GM23338 (cell line): ENCODE data around the gene ACD. TPM values are rescaled to one million over a fixed set of nuclear protein-coding genes. Genes with fewer than 3 reads are reported as not detected.
A peak's percentile ranks its signal among the peaks of the same experiment; 100 is the strongest.

Source experiments
- ATAC-seq: fragments of 200-7000 bp; cut with Tn5 transposase; 3 replicates; pipeline ENCODE4 v1.9.1; 2020
- DNase-seq: peaks from one replicate; pipeline ENCODE4 v3.0.0-alpha.2; 2015; ENCODE audit warnings: low spot score
- H2AFZ ChIP-seq: fragments of 200-600 bp; sonication (generic); 2 replicates; pipeline ENCODE4 v1.8.0; 2016; ENCODE audit warnings: antibody characterized with exemption, mild to moderate bottlenecking, moderate library complexity
- H3F3A ChIP-seq: fragments of 200-600 bp; sonication (generic); replicated peaks from 2 replicates; pipeline ENCODE4 v1.8.0; 2017; ENCODE audit warnings: antibody characterized with exemption, mixed run types, low read depth
- H3K27ac ChIP-seq: fragments of 200-600 bp; sonication (generic); 2 replicates; pipeline ENCODE4 v1.6.1; 2016; ENCODE audit warnings: low read depth
- H3K27me3 ChIP-seq: fragments of 200-600 bp; sonication (generic); 2 replicates; pipeline ENCODE4 v1.8.0; 2016; ENCODE audit warnings: mild to moderate bottlenecking, mixed run types, moderate library complexity; ENCODE audit not compliant: insufficient read depth
- H3K36me3 ChIP-seq: fragments of 200-600 bp; sonication (generic); 2 replicates; pipeline ENCODE4 v1.8.0; 2016; ENCODE audit warnings: mild to moderate bottlenecking; ENCODE audit not compliant: insufficient read depth
- H3K4me1 ChIP-seq: fragments of 200-600 bp; sonication (generic); 2 replicates; pipeline ENCODE4 v1.8.0; 2016; ENCODE audit warnings: mild to moderate bottlenecking, moderate library complexity; ENCODE audit not compliant: insufficient read depth
- H3K4me2 ChIP-seq: fragments of 200-600 bp; sonication (generic); 2 replicates; pipeline ENCODE4 v1.7.1; 2017; ENCODE audit warnings: mixed run types
- H3K4me3 ChIP-seq: fragments of 200-600 bp; sonication (generic); 2 replicates; pipeline ENCODE4 v1.6.1; 2016; ENCODE audit warnings: mixed run types
- H3K79me2 ChIP-seq: fragments of 200-600 bp; sonication (generic); replicated peaks from 2 replicates; pipeline ENCODE4 v1.8.0; 2017; ENCODE audit warnings: mild to moderate bottlenecking; ENCODE audit not compliant: insufficient read depth
- H3K9me2 ChIP-seq: fragments of 200-600 bp; sonication (generic); 2 replicates; pipeline ENCODE4 v1.8.0; 2017; ENCODE audit not compliant: insufficient read depth
- H4K20me1 ChIP-seq: fragments of 200-600 bp; sonication (generic); replicated peaks from 2 replicates; pipeline ENCODE4 v1.8.0; 2017; ENCODE audit warnings: mild to moderate bottlenecking; ENCODE audit not compliant: insufficient read depth
- H3K27ac Mint-ChIP-seq: 2 replicates; pipeline ENCODE4 v1.8.0; 2020; ENCODE audit warnings: inconsistent platforms, mild to moderate bottlenecking, moderate library complexity, mixed read lengths
- H3K27me3 Mint-ChIP-seq: 3 replicates; pipeline ENCODE4 v1.8.0; 2022; ENCODE audit warnings: low read depth, mild to moderate bottlenecking, moderate library complexity, mixed read lengths, inconsistent platforms; ENCODE audit not compliant: insufficient read depth, poor library complexity
- H3K36me3 Mint-ChIP-seq: 3 replicates; pipeline ENCODE4 v1.8.0; 2021; ENCODE audit warnings: low read depth, mild to moderate bottlenecking, inconsistent platforms, moderate library complexity, mixed read lengths
- H3K4me1 Mint-ChIP-seq: 3 replicates; pipeline ENCODE4 v1.8.0; 2020; ENCODE audit warnings: mild to moderate bottlenecking, inconsistent platforms, mixed read lengths
- H3K4me3 Mint-ChIP-seq: 3 replicates; pipeline ENCODE4 v1.8.0; 2021; ENCODE audit warnings: moderate library complexity, mild to moderate bottlenecking, inconsistent platforms, mixed read lengths
- H3K9me3 Mint-ChIP-seq: 3 replicates; pipeline ENCODE4 v1.8.0; 2020; ENCODE audit warnings: moderate library complexity, mild to moderate bottlenecking, inconsistent platforms, mixed read lengths
- CREB1 ChIP-seq: fragments of 250-450 bp; sonication (Bioruptor Pico); IDR thresholded peaks from 2 replicates; pipeline ENCODE4 v1.5.0; 2020; ENCODE audit warnings: low read depth, mild to moderate bottlenecking, moderate library complexity
- EZH2 ChIP-seq: fragments of 200-600 bp; sonication (generic); IDR thresholded peaks from one replicate; pipeline ENCODE4 v1.8.0; 2017; ENCODE audit warnings: antibody characterized with exemption, mild to moderate bottlenecking, low read depth; ENCODE audit not compliant: unreplicated experiment
- EZH2phosphoT487 ChIP-seq: fragments of 200-600 bp; sonication (generic); IDR thresholded peaks from one replicate; pipeline ENCODE4 v1.8.1; 2018; ENCODE audit warnings: antibody characterized with exemption; ENCODE audit not compliant: unreplicated experiment
- JUNB ChIP-seq: IDR thresholded peaks from one replicate; pipeline ENCODE4 v1.6.1; 2016; ENCODE audit warnings: antibody characterized with exemption; ENCODE audit not compliant: unreplicated experiment
- NANOG ChIP-seq: IDR thresholded peaks from 2 replicates; pipeline ENCODE4 v1.6.1; 2016; ENCODE audit warnings: antibody characterized with exemption, borderline replicate concordance
- POLR2AphosphoS5 ChIP-seq: IDR thresholded peaks from 2 replicates; pipeline ENCODE4 v1.6.1; 2016; ENCODE audit warnings: antibody characterized with exemption, low read depth
- REST ChIP-seq: IDR thresholded peaks from one replicate; pipeline ENCODE4 v1.6.1; 2018; ENCODE audit warnings: antibody characterized with exemption; ENCODE audit not compliant: unreplicated experiment
- STAT1 ChIP-seq: IDR thresholded peaks from one replicate; pipeline ENCODE4 v1.6.1; 2016; ENCODE audit warnings: antibody characterized with exemption; ENCODE audit not compliant: unreplicated experiment
- ZNF114 ChIP-seq: fragments of 250-450 bp; sonication (Bioruptor Pico); IDR thresholded peaks from 2 replicates; pipeline ENCODE4 v1.5.0; 2020; ENCODE audit warnings: mild to moderate bottlenecking, moderate library complexity
- ZNF331 ChIP-seq: fragments of 250-450 bp; sonication (Bioruptor Pico); IDR thresholded peaks from 2 replicates; pipeline ENCODE4 v1.5.0; 2020; ENCODE audit warnings: low read depth, mild to moderate bottlenecking, moderate library complexity
- polyA plus RNA-seq: library from polyadenylated mRNA; unstranded; fragments of >200 nt; fragmentation: Nextera tagmentation; extraction: Ambion mirVana; gene quantifications from 2 replicates; pipeline ENCODE4 v1.2.1, GENCODE V29; 2016
- total RNA-seq: library from RNA; depleted of rRNA; stranded (reverse); fragments of >200 nt; shearing (Covaris generic); gene quantifications from 2 replicates; pipeline ENCODE4 v1.2.3, GENCODE V29; 2014
- TF ChIP-seq, protein P1 (sequence below): IDR thresholded peaks from 2 replicates; pipeline ENCODE4 v1.6.1; 2016; ENCODE audit warnings: antibody characterized with exemption
- TF ChIP-seq, protein P2 (sequence below): fragments of 250-450 bp; sonication (Bioruptor Pico); IDR thresholded peaks from 2 replicates; pipeline ENCODE4 v1.5.0; 2020; ENCODE audit warnings: mild to moderate bottlenecking, moderate library complexity
- TF ChIP-seq, protein P3 (sequence below), 2 experiments: fragments of 200-600 bp in 1 of 2; sonication (generic) in 1 of 2; conservative IDR thresholded peaks; 2 replicates each; pipeline versions ENCODE4 v1.5.1 to v1.6.1; 2016 to 2017; ENCODE audit warnings: antibody characterized with exemption in 2 of 2, low read depth in 2 of 2, mild to moderate bottlenecking in 2 of 2, moderate library complexity in 1 of 2

ACD gene
- total and polyA plus RNA-seq, 2 experiments from 2014 or later: 38.7 to 51.7 TPM

GRCh38 chr16:67677712-67678111 is 17.7 kb upstream of the ACD start:
- Histone ChIP-seq H3K4me2 (no peak overlapping the region), H3K79me2 (no peaks in the 10 kb centered on the region), H3K27ac (peak overlapping the region; percentile 55; the same call in 1 of the 2 replicates), H3K9me2 (no peaks in the 10 kb centered on the region), H2AFZ (no peak overlapping the region), H3K27me3 (no peaks in the 10 kb centered on the region), H4K20me1 (peaks cover 10% of the 10 kb centered on the region), H3K36me3 (no peaks in the 10 kb centered on the region), H3K4me1 (no peaks in the 10 kb centered on the region), H3K4me3 (no peak overlapping the region), H3F3A (no peaks in the 10 kb centered on the region)
- H3K4me1 Mint-ChIP-seq: 0 out of 3 replicates have a peak, but pooled peaks cover 3% of the 10 kb centered on the region
- H3K9me3 Mint-ChIP-seq: no peaks in the 10 kb centered on the region
- 0 out of 3 replicates have a peak, but pooled peaks cover 3% of the 10 kb centered on the region for H3K36me3 Mint-ChIP-seq
- H3K27ac Mint-ChIP-seq: peak overlapping the region; percentile 15; the same call in 1 of the 2 replicates
- ATAC-seq (peak; percentile 23; the same call in 2 of the 3 replicates), DNase-seq (peak; percentile 65)
- TF ChIP-seq EZH2 (no peak), CREB1 (CRISPR knock-in tag) (no peak), REST (no peak), ZNF114 (no peak), ZNF331 (CRISPR knock-in tag) (no peak), EZH2phosphoT487 (no peak), NANOG (no peak), JUNB (no peak), STAT1 (no peak), POLR2AphosphoS5 (no peak)
- TF ChIP-seq, protein P1, sequence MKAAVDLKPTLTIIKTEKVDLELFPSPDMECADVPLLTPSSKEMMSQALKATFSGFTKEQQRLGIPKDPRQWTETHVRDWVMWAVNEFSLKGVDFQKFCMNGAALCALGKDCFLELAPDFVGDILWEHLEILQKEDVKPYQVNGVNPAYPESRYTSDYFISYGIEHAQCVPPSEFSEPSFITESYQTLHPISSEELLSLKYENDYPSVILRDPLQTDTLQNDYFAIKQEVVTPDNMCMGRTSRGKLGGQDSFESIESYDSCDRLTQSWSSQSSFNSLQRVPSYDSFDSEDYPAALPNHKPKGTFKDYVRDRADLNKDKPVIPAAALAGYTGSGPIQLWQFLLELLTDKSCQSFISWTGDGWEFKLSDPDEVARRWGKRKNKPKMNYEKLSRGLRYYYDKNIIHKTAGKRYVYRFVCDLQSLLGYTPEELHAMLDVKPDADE: no peak
- TF ChIP-seq, protein P2, sequence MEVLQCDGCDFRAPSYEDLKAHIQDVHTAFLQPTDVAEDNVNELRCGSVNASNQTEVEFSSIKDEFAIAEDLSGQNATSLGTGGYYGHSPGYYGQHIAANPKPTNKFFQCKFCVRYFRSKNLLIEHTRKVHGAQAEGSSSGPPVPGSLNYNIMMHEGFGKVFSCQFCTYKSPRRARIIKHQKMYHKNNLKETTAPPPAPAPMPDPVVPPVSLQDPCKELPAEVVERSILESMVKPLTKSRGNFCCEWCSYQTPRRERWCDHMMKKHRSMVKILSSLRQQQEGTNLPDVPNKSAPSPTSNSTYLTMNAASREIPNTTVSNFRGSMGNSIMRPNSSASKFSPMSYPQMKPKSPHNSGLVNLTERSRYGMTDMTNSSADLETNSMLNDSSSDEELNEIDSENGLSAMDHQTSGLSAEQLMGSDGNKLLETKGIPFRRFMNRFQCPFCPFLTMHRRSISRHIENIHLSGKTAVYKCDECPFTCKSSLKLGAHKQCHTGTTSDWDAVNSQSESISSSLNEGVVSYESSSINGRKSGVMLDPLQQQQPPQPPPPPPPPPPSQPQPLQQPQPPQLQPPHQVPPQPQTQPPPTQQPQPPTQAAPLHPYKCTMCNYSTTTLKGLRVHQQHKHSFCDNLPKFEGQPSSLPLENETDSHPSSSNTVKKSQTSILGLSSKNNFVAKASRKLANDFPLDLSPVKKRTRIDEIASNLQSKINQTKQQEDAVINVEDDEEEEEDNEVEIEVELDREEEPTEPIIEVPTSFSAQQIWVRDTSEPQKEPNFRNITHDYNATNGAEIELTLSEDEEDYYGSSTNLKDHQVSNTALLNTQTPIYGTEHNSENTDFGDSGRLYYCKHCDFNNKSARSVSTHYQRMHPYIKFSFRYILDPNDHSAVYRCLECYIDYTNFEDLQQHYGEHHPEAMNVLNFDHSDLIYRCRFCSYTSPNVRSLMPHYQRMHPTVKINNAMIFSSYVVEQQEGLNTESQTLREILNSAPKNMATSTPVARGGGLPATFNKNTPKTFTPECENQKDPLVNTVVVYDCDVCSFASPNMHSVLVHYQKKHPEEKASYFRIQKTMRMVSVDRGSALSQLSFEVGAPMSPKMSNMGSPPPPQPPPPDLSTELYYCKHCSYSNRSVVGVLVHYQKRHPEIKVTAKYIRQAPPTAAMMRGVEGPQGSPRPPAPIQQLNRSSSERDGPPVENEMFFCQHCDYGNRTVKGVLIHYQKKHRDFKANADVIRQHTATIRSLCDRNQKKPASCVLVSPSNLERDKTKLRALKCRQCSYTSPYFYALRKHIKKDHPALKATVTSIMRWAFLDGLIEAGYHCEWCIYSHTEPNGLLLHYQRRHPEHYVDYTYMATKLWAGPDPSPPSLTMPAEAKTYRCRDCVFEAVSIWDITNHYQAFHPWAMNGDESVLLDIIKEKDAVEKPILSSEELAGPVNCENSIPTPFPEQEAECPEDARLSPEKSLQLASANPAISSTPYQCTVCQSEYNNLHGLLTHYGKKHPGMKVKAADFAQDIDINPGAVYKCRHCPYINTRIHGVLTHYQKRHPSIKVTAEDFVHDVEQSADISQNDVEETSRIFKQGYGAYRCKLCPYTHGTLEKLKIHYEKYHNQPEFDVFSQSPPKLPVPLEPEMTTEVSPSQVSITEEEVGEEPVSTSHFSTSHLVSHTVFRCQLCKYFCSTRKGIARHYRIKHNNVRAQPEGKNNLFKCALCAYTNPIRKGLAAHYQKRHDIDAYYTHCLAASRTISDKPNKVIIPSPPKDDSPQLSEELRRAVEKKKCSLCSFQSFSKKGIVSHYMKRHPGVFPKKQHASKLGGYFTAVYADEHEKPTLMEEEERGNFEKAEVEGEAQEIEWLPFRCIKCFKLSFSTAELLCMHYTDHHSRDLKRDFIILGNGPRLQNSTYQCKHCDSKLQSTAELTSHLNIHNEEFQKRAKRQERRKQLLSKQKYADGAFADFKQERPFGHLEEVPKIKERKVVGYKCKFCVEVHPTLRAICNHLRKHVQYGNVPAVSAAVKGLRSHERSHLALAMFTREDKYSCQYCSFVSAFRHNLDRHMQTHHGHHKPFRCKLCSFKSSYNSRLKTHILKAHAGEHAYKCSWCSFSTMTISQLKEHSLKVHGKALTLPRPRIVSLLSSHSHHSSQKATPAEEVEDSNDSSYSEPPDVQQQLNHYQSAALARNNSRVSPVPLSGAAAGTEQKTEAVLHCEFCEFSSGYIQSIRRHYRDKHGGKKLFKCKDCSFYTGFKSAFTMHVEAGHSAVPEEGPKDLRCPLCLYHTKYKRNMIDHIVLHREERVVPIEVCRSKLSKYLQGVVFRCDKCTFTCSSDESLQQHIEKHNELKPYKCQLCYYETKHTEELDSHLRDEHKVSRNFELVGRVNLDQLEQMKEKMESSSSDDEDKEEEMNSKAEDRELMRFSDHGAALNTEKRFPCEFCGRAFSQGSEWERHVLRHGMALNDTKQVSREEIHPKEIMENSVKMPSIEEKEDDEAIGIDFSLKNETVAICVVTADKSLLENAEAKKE (CRISPR knock-in tag): no peak
- TF ChIP-seq, protein P3, sequence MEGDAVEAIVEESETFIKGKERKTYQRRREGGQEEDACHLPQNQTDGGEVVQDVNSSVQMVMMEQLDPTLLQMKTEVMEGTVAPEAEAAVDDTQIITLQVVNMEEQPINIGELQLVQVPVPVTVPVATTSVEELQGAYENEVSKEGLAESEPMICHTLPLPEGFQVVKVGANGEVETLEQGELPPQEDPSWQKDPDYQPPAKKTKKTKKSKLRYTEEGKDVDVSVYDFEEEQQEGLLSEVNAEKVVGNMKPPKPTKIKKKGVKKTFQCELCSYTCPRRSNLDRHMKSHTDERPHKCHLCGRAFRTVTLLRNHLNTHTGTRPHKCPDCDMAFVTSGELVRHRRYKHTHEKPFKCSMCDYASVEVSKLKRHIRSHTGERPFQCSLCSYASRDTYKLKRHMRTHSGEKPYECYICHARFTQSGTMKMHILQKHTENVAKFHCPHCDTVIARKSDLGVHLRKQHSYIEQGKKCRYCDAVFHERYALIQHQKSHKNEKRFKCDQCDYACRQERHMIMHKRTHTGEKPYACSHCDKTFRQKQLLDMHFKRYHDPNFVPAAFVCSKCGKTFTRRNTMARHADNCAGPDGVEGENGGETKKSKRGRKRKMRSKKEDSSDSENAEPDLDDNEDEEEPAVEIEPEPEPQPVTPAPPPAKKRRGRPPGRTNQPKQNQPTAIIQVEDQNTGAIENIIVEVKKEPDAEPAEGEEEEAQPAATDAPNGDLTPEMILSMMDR (conservative IDR thresholded peaks at IDR 0.05; ENCODE audit: low read depth in 2 of 2): no peak
- H3K27me3 Mint-ChIP-seq: peaks cover 15% of the 10 kb centered on the region
- H3K4me3 Mint-ChIP-seq: no peak overlapping the region
